GM18873 (cell line): ENCODE measurements around the gene CT45A5.
"Not testable (repeated sequence)": the region's sequence is repeated elsewhere in the genome, so short reads cannot be mapped to it uniquely, and the experiment has no call there.

Experiments
- ATAC-seq: cut with Tn5 transposase; IDR thresholded peaks from one replicate; pipeline ENCODE4 v1.9.1; 2021; ENCODE audit warnings: mild to moderate bottlenecking, moderate library complexity, moderate number of reproducible peaks; ENCODE audit not compliant: unreplicated experiment, low FRiP score

The CT45A5 gene

GRCh38 chrX:135785403-135785802, at the start of gene CT45A5:
Gene CT45A5, minus strand, starts transcription at chrX:135785503. Its CDS starts 3,774 bp downstream, at chrX:135781729.
- not testable (repeated sequence) for ATAC-seq

- not testable (repeated sequence) for ATAC-seq
Measured at GRCh38 chrX:135819912-135820311, 34.6 kb upstream of the CT45A5 start, which contains the start of gene CT45A2. Gene CT45A2, minus strand, starts transcription at chrX:135820012. Its CDS starts 3,747 bp downstream, at chrX:135816265.

- ATAC-seq = not testable (repeated sequence)
Measured at GRCh38 chrX:135802687-135803086, 17.4 kb upstream of the CT45A5 start, which contains the start of gene CT45A6. Gene CT45A6, minus strand, starts transcription at chrX:135802787. Its CDS starts 3,794 bp downstream, at chrX:135798993.

GRCh38 chrX:135768091-135768490, 17.2 kb downstream of the CT45A5 start, which contains the start of gene CT45A3:
Gene CT45A3, minus strand, starts transcription at chrX:135768191. Its CDS starts 3,747 bp downstream, at chrX:135764444.
- not testable (repeated sequence) for ATAC-seq

- not testable (repeated sequence) for ATAC-seq
Measured at GRCh38 chrX:135744739-135745138, 40.6 kb downstream of the CT45A5 start.

GRCh38 chrX:135741192-135741715, 44.0 kb downstream of the CT45A5 start:
- no peak for ATAC-seq

GRCh38 chrX:135740681-135741149, 44.6 kb downstream of the CT45A5 start:
- ATAC-seq = no peak

GRCh38 chrX:135737366-135738071, 47.8 kb downstream of the CT45A5 start:
- ATAC-seq = no peak

- not testable (repeated sequence) for ATAC-seq
Measured at GRCh38 chrX:135734666-135735065, 50.6 kb downstream of the CT45A5 start.
